Right hindlimb (tissue), 1 donor: ENCODE results near the gene ALDH3B1.

Experiments
- DNase-seq: peaks from one replicate; pipeline ENCODE4 v3.0.0-alpha.2; 2018

Gene ALDH3B1

DNA sequence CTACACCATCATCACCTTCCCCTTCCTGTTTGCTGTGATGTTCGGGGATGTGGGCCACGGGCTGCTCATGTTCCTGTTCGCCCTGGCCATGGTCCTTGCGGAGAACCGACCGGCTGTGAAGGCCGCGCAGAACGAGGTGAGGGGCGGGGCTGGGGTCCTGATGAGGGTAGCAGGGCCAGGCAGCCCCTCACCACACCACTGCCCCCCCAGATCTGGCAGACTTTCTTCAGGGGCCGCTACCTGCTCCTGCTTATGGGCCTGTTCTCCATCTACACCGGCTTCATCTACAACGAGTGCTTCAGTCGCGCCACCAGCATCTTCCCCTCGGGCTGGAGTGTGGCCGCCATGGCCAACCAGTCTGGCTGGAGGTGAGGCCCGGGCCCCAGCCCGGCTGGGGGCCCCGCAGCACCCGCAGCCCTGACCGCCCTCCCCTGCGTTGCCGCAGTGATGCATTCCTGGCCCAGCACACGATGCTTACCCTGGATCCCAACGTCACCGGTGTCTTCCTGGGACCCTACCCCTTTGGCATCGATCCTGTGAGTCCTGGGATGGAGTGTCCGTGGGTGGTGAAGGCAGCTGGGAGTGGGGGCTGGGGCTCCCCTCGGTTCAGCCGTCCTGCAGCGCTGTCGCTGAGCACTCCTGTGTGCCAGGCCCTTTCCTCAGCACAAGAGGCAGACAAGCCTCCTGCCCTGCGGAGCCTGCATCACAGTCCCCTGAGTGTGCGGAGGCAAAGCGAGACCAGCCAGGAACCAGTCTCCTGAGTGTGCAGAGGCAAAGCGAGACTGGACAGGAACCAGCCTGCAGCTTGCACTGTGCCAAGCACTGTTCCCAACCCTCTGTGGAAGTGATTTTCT is 37.5 kb downstream of the ALDH3B1 start:
- DNase-seq = no peak

DNA sequence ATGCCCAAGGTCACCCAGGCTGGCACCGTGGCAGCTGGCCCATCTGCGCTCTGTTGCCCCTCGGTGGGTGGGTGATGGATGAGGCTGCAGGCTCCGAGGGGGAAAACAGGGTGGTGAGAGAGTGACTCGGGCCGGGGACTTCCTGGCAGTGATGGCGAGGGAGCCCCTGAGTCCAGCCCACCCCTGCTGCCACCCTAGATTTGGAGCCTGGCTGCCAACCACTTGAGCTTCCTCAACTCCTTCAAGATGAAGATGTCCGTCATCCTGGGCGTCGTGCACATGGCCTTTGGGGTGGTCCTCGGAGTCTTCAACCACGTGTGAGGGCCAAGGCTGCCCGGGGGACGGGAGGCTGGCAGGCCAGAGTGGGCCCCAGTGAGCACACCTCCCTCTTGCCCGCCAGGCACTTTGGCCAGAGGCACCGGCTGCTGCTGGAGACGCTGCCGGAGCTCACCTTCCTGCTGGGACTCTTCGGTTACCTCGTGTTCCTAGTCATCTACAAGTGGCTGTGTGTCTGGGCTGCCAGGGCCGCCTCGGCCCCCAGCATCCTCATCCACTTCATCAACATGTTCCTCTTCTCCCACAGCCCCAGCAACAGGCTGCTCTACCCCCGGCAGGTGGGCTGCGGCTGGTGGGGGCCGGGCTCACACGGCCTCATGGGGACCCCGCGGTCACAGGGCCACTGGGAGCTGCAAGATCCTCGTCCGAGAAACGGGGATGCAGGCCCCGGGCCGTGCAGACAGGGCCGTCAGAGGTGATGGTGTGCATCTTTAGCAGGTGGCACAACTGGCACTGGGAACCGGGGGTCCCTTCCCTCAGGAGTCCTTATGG is 38.8 kb downstream of the ALDH3B1 start:
- DNase-seq = no peak

DNA sequence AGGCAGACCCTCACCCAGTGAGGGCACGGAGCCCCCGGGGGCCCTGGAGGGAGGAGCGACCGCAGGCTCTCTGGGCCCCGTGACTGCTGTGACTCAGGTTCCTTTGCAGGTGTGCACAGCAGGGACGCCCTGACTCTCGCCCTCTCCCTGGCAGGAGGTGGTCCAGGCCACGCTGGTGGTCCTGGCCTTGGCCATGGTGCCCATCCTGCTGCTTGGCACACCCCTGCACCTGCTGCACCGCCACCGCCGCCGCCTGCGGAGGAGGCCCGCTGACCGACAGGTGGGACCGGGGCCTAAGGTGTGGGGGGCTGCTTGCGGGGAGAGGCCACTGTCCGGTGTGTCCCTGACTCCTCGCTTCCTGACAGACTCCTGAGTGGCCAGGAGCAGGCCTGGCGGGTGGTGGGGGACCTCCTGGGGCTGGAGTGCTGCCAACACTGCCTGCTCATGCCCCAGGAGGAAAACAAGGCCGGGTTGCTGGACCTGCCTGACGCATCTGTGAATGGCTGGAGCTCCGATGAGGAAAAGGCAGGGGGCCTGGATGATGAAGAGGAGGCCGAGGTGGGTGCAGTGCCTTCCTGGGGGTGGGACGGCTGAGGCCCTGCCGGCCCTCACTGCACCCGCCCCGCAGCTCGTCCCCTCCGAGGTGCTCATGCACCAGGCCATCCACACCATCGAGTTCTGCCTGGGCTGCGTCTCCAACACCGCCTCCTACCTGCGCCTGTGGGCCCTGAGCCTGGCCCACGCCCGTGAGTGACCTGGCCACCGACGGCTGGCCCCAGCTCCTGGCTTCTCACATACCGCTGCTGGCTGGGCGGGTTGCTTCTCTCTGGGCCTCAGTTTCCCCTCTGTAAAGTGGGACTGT is 39.6 kb downstream of the ALDH3B1 start:
- DNase-seq = no peak

DNA sequence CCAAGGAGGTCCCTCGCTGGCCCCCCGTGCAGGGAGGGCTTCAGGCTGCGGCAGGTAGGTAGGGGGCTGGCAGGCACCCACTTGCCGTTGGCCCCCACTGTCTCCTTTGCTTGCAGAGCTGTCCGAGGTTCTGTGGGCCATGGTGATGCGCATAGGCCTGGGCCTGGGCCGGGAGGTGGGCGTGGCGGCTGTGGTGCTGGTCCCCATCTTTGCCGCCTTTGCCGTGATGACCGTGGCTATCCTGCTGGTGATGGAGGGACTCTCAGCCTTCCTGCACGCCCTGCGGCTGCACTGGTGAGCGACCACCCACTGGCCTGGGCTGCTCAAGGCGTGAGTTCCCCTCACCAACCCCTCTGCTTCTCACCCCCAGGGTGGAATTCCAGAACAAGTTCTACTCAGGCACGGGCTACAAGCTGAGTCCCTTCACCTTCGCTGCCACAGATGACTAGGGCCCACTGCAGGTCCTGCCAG is 40.3 kb downstream of the ALDH3B1 start:
- no peak for DNase-seq

DNA sequence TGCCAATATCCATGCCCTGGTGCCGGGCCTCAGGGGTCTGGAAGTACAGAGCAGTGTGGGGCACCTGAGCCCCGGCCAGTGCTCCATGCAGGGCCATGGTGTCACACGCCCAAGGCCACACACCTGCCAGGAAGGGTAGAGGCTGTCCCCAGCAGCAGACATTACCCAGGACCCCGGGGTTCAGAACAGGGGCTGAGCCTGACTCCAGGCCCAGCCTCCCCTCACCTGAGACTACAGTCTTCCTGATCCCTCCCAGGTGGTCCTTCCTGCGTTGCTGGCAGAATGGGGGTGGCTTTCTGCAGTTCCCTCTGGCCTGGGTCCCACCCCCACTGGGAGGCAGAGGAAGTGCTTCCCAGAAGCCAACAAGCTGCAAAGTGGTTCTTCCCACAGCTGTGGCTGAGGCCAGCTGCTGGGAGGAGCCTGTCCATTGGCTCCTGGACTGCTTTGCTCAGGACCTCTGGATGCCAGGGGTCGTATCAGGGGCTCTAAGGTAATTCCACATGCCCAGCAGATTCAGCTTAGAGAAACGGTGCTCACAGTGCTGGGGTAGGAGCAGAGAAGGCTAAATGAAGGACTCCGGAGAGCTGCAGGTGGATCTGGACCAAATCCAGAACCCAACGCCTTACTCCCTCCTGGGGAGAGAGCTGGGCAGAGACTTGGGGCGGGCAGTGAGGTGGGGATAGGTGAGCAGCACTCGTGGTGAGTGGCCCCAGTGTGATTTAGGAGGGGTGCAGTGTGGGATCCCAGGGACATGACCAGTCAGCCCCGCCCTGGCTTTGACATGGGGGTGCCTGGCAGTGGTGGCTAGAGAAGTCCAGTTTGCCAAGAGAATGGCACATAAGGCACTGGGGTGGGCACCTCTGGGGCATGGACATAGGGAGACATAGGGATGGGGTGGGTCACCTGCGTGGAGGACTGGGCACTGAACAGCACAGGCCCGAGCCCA is 41.3 kb downstream of the ALDH3B1 start:
- no peak for DNase-seq

DNA sequence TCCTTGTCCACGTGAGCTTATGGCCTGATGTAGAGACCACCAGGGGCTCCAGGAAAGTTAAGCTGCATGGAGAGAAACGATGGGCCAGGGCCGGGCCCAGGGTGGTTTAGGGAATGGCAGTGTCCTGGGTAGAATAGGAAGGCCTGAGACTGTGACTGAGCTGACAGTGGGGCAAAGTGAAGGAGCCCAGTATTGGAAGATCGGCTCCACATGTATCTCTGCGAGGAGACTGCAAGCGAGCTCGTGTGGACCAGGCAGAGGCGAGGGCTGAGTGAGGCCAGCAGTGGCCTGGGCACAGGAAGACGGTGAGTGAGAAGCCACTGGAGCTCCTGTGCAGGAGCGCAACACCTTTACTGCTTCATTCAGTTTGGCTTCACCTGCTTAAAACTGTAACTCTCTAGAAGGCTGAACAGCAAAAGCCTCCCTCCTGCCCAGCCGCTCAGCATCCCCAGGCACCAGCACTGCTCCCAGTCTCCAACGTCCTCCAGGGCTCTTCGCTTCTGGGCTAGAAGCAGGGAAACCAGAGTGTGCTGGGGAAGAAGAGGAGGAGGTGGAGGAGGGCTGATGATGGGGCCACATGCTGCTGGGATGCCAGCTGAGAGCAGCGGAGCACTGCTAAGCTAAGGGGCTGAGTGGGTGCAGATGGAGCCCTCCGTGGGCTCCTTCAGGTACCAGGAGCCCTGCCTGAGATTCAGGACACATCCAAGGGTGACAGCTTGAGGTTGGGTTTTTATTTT is 42.2 kb downstream of the ALDH3B1 start:
- DNase-seq = no peak

DNA sequence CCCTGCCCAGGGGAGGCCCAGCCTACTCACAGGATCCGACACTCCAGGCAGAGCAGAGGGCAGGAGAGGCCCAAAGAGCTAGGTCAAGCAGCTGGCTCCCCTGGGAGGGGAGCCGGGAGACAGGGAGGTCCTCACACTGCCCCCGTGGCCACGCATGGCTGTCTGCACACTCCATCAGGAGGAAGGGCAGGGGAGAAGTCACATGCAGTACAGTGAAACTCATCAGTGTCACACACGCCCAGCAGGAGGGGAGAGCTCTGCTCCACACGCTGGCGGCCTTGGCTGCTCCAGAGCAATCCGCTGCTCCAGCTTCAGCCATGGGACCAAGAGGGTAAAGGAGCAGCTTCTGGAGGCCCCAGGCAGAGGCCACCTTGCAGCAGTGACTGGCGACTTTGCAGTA is 43.0 kb downstream of the ALDH3B1 start:
- DNase-seq = no peak

DNA sequence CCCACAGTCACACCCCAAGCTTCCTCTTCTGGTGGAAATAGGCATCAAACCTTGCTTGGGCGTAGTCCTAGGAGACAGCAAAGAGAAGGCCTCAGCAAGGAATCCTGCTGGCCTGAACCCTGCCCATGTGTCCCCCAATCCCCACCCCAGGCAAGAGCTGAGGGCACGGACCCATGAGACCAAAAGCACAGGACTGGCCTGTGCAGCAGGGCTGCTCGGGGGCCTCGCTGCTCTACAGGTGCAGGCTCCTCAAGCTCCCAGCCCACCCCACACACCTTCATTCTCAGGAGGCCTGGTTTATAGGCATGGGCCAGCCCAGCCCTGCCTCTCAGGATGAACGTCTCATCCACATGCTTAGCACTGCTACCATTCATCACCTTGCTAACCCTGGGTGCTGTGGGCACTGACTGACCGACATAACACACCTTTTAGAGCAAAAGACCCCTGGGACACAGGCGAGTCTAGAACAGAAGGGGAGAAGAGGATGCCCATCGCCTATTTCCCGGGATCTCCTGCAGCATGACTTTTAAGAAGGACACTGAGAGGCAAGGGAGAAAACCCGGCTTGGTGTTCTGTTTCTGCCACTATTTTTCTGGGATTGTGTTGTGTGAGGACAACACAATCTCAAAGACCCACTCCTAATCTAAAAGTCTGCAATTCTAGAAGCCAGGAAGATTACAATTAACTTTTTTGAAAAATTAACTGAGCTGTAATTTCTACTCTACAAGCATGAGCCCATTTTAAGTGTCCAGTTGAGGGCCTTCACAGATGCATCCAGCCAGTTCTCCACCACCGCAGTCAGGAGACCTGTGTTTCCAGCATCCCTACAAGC is 44.1 kb downstream of the ALDH3B1 start:
- DNase-seq = no peak

DNA sequence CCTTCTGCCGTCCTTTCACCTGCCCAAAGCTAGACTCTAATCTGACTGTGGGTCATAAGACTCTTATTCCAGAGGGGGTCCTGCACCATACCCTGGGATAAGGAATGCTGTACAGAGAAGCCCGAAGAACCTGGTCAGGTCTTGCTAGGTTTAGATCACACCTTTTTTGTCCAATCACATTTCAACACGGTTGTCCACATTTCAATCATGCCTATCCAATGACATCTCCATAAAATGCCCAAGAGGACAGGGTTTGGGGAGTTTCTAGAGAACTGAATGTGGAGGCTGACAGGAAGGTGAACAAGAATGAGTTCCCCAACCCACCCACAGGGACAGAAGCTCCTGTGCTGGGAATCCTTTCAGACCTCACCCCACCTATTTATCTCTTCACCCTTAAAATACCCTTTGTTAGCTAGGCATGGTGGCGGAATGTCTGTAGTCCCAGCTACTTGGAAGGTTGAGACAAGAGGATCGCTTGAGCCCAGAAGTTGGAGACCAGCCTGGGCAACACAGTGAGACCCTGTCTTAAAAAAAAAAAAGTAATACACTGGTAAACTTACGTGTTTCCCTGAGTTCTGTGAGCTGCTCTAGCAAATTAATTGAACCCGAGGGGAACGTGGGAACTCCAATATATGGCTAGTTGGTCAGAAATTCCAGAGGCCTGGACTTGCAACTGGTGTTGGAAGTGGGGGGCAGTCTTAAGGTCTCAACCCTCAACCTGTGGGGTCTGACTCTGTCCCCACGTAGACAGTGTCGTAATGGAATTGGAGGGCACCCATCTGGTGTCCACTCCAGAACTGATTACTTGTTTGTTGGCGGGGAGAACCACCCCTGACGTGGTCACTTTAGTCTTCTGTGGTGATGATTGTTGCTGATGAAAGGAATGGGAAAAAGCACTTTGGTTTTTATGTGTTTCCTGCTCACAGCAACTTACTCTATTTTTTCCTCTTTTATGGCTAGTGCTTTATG is 46.5 kb downstream of the ALDH3B1 start:
- DNase-seq = no peak

DNA sequence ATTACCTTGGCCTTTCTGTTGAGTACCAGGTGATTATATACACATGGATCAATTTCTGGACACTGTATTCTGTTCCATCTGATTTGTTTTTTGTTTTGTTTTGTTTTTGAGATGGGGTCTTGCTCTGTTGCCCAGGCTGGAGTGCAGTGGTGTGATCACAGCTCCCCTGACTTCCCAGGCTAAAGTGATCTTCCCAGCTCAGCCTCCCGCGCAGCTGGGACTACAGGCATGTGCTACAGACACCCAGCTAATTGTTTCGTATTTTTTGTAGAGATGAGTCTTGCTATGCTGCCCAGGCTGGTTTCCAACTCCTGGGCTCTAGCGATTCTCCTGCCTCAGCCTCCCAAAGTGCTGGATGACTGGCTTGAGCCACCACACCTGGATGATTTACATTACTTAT is 47.7 kb downstream of the ALDH3B1 start:
- DNase-seq = no peak

DNA sequence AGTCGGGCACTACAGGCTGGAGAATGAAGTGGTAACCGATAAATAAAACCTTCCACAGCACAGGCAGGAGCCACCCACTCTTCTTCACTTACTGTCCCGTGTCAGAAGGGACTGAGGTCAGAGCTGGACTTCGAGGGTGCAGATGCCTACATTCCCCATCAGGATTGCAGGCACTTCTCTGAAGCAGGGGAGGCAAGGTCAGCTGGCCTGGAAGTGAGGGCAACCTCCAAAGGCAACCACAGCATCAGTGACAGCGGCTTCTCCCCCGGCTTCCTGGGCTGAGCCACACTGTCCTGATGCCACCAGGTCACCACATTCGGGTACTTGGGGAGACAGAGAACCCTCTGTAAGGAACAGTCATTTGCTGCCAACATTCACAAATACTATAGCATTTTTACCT is 51.4 kb downstream of the ALDH3B1 start:
- DNase-seq = no peak

DNA sequence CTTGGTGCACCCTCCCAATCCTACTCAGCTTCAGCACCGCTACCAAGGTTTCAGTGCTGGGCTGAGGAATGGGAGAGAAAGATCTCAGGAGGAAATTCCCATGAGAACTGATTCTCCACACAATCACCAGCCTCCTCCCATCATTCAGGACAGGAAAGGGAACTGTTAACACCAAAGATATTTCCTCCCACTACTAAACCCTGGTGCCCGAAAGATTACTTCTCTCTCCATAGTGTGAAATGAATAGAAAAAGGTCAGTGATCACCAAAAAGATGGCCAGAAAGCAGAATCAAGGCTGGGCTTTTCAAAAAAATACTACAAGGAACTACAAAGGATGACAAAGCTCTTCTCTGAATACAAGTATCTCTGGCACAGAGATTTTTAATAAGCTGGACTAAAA is 54.8 kb downstream of the ALDH3B1 start:
- DNase-seq = no peak

DNA sequence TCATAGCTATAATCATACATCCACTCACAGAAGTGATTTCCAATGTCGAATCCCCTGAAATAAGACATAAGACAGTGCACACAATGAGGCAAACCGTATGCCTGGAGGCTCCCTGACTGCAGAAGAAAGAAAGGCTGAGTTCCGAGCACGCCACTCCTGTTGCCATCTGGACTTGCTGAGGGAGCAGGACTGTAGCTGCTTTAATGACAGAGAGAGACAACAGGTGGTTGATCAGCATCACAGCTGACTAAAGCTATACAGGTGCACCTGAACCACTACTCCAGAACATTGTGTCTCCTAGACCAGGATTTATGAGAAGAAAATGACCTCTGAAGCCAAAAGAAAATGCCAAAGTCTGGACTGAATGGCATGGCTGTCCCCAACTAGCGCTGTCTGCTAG is 55.7 kb downstream of the ALDH3B1 start:
- DNase-seq = no peak

DNA sequence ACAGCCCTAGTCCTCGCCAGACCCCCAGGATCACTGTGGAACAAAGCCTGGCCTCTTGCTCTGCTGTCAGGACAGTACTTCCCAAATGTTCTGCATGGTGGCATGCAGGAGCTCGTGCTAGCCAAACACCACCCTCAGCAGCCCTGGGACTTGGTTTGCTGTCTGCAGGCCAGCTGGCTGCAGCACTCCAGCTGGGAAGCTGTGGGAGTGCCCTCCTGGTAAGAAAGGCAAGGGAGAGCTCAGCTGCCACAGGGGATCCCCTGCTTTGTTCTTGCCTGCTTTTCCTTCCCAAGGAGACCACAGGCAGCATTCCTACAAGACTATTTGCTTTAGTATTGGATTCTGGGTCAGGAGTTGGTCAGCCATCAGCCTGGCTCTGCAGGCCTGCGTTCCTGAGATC is 56.6 kb downstream of the ALDH3B1 start:
- no peak for DNase-seq

DNA sequence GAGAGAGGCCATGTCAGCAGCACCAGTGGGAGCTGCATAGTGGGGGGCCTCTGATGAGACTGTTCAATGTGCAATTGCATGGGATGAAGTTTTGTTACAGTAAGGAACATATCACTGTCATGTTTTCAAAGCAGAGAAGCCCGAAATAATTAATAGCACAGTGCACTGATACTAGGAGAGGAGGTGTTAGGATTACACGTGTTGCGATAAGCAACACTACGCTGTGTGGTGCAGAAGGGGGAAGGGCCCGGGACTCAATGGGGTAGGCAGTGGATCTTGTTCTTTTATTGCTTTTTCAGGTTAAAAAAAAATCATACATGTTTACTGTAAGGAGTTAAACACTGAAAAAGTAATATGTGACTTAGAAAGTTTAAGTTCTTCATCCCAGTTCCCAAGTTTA is 57.9 kb downstream of the ALDH3B1 start:
- no peak for DNase-seq

DNA sequence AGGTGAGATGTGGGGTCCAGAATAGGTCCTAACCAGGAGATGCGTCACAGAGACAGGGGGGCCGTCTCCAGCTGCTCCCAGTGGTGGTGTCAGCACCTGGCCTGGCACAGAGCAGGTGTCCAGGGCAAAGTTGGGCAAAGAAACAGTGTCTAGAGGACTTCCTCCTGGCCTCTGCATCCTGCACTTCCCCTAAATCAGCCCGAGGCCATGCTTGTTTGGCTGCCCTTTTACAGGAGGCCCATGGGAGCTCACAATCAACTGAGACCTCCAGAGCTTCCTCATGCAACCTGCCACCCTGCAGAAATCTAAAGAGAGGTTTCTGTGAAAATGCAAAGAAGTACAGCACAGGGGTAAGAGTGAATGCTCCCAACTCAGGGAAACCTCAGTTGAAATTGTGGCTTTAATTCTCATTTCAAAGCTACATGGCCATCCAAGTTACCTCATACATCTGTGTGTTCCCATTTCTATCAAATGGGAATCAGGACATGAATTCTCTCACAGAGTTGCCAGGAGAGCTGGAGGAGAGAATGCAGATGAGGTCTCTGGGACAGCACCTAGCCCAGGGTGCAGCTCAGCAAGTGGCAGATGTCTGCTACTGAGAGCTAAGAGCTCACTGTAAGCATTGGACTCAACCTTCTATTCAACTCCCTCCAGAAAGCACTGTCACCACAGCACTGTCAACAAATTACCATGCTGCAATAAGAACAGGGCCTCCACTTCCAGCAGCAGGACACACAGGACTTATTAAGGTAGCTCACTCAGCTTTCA is 61.3 kb downstream of the ALDH3B1 start:
- DNase-seq = no peak

DNA sequence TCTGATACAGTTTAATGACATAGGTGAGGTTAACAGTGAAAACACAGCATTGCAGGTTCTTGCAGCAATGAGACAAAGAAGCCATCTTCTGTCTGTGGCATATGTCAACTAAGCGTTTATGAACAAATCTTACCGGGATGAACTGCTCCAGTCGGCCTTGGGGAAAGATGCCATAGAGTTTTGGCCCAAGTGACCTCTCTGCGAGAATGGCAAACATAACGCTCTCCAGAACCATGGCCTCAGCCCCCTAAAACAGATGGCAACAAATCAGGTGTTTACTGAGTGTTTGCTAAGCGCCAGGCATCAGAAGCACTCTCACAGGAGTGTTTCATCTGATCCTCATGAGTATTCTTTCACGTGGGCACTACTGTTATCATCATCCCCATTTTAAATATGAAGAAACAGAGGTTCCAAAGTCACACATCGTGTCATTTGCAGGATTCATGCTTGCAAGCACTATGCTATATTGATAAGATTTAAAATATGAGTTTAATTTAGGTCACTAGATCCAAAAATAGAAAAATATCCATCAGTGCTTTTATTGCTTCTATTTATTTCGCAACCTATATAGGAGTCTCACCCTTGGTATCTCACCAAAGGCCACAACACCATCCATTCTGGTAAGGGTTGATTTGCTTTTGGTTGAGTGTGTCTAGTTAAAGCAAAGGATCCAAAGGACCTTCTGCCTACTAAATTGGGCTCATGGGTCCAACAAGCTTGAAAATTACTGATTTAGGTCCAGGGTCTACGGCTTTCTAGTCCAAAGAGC is 64.6 kb downstream of the ALDH3B1 start:
- no peak for DNase-seq
